Endothelial cell of umbilical vein (primary cell): Measurements from ENCODE around the gene ANKRD33B. TPM values are rescaled to one million over a fixed set of nuclear protein-coding genes. Genes with fewer than 3 reads are reported as not detected.

ENCODE experiments used
- BruUV-seq: library from RNA; stranded (reverse); fragments of 400-500 nt; replicated peaks from 2 replicates; lab custom pipeline; 2021; lab: Mats Ljungman, UMichigan
- CTCF ChIA-PET: fragments of 300-600, 350-600 bp; sonication (Branson Sonifier 250); formaldehyde crosslinking; loops from one replicate; lab custom pipeline; 2021; ENCODE audit warnings: antibody characterized with exemption, inconsistent platforms; lab: Charles Lee
- POLR2A ChIA-PET: fragments of 300-600, 350-600 bp; sonication (Branson Sonifier 250); formaldehyde crosslinking; loops from one replicate; lab custom pipeline; 2021; ENCODE audit warnings: antibody characterized with exemption, inconsistent platforms; lab: Charles Lee
- DNase-seq: peaks from one replicate; pipeline ENCODE4 v3.0.0-alpha.2; 2011; ENCODE audit warnings: low read depth, low spot score
- FAIRE-seq: peaks from 2 replicates; lab custom pipeline; 2011; peaks lifted over from hg19 to GRCh38; lab: Jason Lieb, UNC
- H2AFZ ChIP-seq: 2 replicates; pipeline ENCODE4 v1.6.0; 2012; ENCODE audit warnings: low read depth, low read length, control low read depth, inconsistent platforms
- H3K27ac ChIP-seq: 2 replicates; pipeline ENCODE4 v1.5.1; 2011; ENCODE audit warnings: low read depth, mild to moderate bottlenecking, control low read depth, low read length, moderate library complexity; ENCODE audit not compliant: insufficient read depth
- H3K27me3 ChIP-seq, 2 experiments: 2 replicates each; pipeline versions ENCODE4 v1.6.0 to v1.6.1; 2011; ENCODE audit warnings: low read length in 2 of 2, mixed read lengths in 1 of 2; ENCODE audit not compliant: control insufficient read depth in 2 of 2, insufficient read depth in 2 of 2
- H3K36me3 ChIP-seq, 2 experiments: 2 replicates in 1 of 2; 3 replicates in 1 of 2; pipeline ENCODE4 v1.5.1; 2011; ENCODE audit warnings: low read length in 2 of 2, mild to moderate bottlenecking in 1 of 2, moderate library complexity in 1 of 2; ENCODE audit not compliant: control insufficient read depth in 2 of 2, insufficient read depth in 2 of 2; ENCODE audit errors: extremely low read depth in 1 of 2
- H3K4me1 ChIP-seq: 3 replicates; pipeline ENCODE4 v1.5.1; 2011; ENCODE audit warnings: mild to moderate bottlenecking, low read length; ENCODE audit not compliant: control insufficient read depth, insufficient read depth; ENCODE audit errors: extremely low read depth
- H3K4me2 ChIP-seq: 2 replicates; pipeline ENCODE4 v1.6.1; 2011; ENCODE audit warnings: low read length, control low read depth, mixed read lengths; ENCODE audit not compliant: insufficient read depth
- H3K4me3 ChIP-seq, 3 experiments: fragments of 200-600 bp in 1 of 3; sonication (generic), shearing (Covaris generic) in 1 of 3; replicated peaks in 1 of 3; 2 replicates each; pipeline ENCODE4 v1.5.1; 2011 to 2016; ENCODE audit warnings: control low read depth in 3 of 3, low read length in 3 of 3, mild to moderate bottlenecking in 2 of 3, inconsistent platforms in 1 of 3, low read depth in 1 of 3, moderate library complexity in 1 of 3; ENCODE audit not compliant: insufficient read depth in 1 of 3
- H3K79me2 ChIP-seq: 2 replicates; pipeline ENCODE4 v1.6.0; 2012; ENCODE audit warnings: low read length, inconsistent platforms; ENCODE audit not compliant: control insufficient read depth, insufficient read depth
- H3K9ac ChIP-seq: replicated peaks from 2 replicates; pipeline ENCODE3; 2011; ENCODE audit warnings: low read length, control low read depth; ENCODE audit not compliant: insufficient read depth; ENCODE audit errors: extremely low read depth
- H3K9me1 ChIP-seq: replicated peaks from 3 replicates; pipeline ENCODE4 v1.6.0; 2011; ENCODE audit warnings: mild to moderate bottlenecking, low read length; ENCODE audit not compliant: control insufficient read depth, insufficient read depth; ENCODE audit errors: extremely low read depth
- H3K9me3 ChIP-seq: replicated peaks from 2 replicates; pipeline ENCODE4 v1.5.1; 2012; ENCODE audit warnings: low read length, inconsistent platforms; ENCODE audit not compliant: control insufficient read depth, insufficient read depth
- H4K20me1 ChIP-seq: replicated peaks from 2 replicates; pipeline ENCODE3; 2011; ENCODE audit warnings: mild to moderate bottlenecking, low read length; ENCODE audit not compliant: control insufficient read depth, insufficient read depth; ENCODE audit errors: extremely low read depth
- EZH2 ChIP-seq: IDR thresholded peaks from 2 replicates; pipeline ENCODE4 v1.6.1; 2012; ENCODE audit warnings: borderline replicate concordance, low read depth, mild to moderate bottlenecking, moderate library complexity, low read length, inconsistent platforms; ENCODE audit not compliant: severe bottlenecking
- FOS ChIP-seq: IDR thresholded peaks from 2 replicates; pipeline ENCODE4 v1.6.1; 2011; ENCODE audit warnings: mild to moderate bottlenecking, low read length, moderate library complexity, borderline replicate concordance; ENCODE audit not compliant: insufficient read depth
- GATA2 ChIP-seq: IDR thresholded peaks from 2 replicates; pipeline ENCODE4 v1.7.0; 2011; ENCODE audit warnings: low read depth, mild to moderate bottlenecking, moderate library complexity, mixed read lengths, low read length; ENCODE audit not compliant: insufficient read length, insufficient read depth
- JUN ChIP-seq: IDR thresholded peaks from 2 replicates; pipeline ENCODE4 v1.6.1; 2011; ENCODE audit warnings: borderline replicate concordance, low read depth; ENCODE audit not compliant: insufficient read length, insufficient read depth
- MYC ChIP-seq: IDR thresholded peaks from one replicate; pipeline ENCODE4 v1.6.1; 2011; ENCODE audit warnings: mild to moderate bottlenecking, low read depth, low read length
- POLR2AphosphoS5 ChIP-seq: IDR thresholded peaks from 2 replicates; pipeline ENCODE4 v1.6.1; 2012; ENCODE audit warnings: low read depth, mild to moderate bottlenecking, control low read depth, low read length, moderate library complexity; ENCODE audit not compliant: insufficient read depth
- dilution Hi-C: fragments of 300-500 bp; cut with MboI; formaldehyde crosslinking; loops from one replicate; pipeline ENCODE4 v1.15.0; 2019; ENCODE audit warnings: low sequenced_read_pairs; ENCODE audit not compliant: extremely low pct_ligation_motif_present
- intact Hi-C: fragments of 100-400 bp; cut with micrococcal nuclease; formaldehyde crosslinking; loops from one replicate; pipeline ENCODE4 v1.10.0; 2022
- polyA plus RNA-seq, 4 experiments: library from polyadenylated mRNA; depleted of rRNA in 3 of 4; stranded (reverse) in 3 of 4; unstranded in 1 of 4; fragments of >200 nt; gene quantifications; 2 replicates each; pipeline versions ENCODE4 v1.2.1 to v1.2.3, GENCODE V29; 2011 to 2012; ENCODE audit warnings: missing spikeins in 1 of 4
- total RNA-seq: library from RNA; stranded (reverse); gene quantifications from 2 replicates; pipeline ENCODE4 v1.2.3, GENCODE V29; 2021

ANKRD33B gene
- total and polyA plus RNA-seq, 2 donors (not counting 3 experiments of a cell fraction or from before 2014, with no cell fraction given): 2.4 to 5.4 TPM

DNA sequence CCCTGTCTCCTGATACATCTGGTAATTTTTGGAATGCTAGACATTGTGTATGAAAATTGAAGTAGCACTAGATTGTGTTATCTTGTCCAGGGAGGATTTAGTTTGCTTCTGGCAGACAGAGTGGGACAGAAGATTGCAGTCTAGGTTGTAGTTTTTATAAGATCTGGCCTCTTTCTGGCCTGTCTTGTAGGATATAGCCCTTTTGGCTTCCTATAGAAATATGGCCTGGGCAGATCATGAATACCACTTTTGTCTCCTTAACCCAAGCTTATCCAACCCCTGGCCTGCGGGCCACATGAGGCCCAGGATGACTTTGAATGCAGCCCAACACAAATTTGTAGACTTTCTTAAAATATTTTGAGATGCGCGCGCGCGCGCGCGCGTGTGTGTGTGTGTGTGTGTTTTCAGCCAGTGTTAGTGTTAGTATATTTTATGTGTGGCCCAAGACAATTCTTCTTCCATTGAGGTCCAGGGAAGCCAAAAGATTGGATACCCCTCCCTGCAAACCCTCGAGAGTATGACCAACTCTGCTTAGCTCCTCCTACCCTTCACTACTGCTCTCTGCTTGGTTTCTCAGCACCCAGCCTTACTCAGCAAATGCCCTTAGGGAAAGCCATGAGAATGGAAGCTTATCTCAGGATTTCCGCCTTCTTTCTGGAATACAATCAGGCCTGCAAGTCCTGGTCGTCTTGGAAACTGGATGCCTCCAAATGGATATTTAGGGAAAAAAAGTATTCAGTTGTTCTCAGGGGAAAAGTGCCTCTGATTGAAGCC lies 26.5 kb downstream of the ANKRD33B start:
- dilution Hi-C loops (no loop called here), intact Hi-C loops (loop anchor here (1.0 to 2.0 kb wide), 3 partner anchors 11 to 76 kb away; no protein-coding TSS in a partner anchor)
- FAIRE-seq (peak; percentile 96), DNase-seq (peak; percentile 97)
- no peaks in the 10 kb centered on the region for H3K27me3 ChIP-seq
- no peaks in the 10 kb centered on the region for H3K9me3 ChIP-seq
- peak overlapping the region; percentile 18 for H3K9ac ChIP-seq
- H3K4me1 ChIP-seq: peaks cover 27% of the 10 kb centered on the region
- no peaks in the 10 kb centered on the region for H3K36me3 ChIP-seq
- POLR2A ChIA-PET: interaction anchor here (0.7 kb wide), 1 partner anchor 13 kb away, joined by 3 read pairs; no protein-coding TSS in a partner anchor
- CTCF ChIA-PET: interaction anchor here (0.6 to 1.5 kb wide), 10 partner anchors 12 to 137 kb away, joined by 3 to 19 read pairs (median 3); partner anchors contain the start of gene ANKRD33B
- H2AFZ ChIP-seq: no peak overlapping the region
- no peak overlapping the region for H3K4me3 ChIP-seq
- no TSS peak for BruUV-seq
- peak overlapping the region; percentile 22 for H3K4me2 ChIP-seq
- peaks cover 5% of the 10 kb centered on the region for H3K79me2 ChIP-seq
- H3K9me1 ChIP-seq: no peaks in the 10 kb centered on the region
- no peaks in the 10 kb centered on the region for H4K20me1 ChIP-seq
- peak overlapping the region; percentile 49 for H3K27ac ChIP-seq
- TF ChIP-seq JUN: peak; percentile 28
- no peak for TF ChIP-seq MYC
- peak; percentile 24 for TF ChIP-seq POLR2AphosphoS5
- no peak for TF ChIP-seq FOS
- no peak for TF ChIP-seq EZH2
- TF ChIP-seq GATA2: peak; percentile 72
